ENCODE measurements around the gene ABCA2. TPM values are rescaled to one million over a fixed set of nuclear protein-coding genes. Genes with fewer than 3 reads are reported as not detected.

Gene ABCA2
- polyA plus RNA-seq, 1 of the 3 experiments (the other 2 are of a cell fraction) = 34.7 TPM

DNA sequence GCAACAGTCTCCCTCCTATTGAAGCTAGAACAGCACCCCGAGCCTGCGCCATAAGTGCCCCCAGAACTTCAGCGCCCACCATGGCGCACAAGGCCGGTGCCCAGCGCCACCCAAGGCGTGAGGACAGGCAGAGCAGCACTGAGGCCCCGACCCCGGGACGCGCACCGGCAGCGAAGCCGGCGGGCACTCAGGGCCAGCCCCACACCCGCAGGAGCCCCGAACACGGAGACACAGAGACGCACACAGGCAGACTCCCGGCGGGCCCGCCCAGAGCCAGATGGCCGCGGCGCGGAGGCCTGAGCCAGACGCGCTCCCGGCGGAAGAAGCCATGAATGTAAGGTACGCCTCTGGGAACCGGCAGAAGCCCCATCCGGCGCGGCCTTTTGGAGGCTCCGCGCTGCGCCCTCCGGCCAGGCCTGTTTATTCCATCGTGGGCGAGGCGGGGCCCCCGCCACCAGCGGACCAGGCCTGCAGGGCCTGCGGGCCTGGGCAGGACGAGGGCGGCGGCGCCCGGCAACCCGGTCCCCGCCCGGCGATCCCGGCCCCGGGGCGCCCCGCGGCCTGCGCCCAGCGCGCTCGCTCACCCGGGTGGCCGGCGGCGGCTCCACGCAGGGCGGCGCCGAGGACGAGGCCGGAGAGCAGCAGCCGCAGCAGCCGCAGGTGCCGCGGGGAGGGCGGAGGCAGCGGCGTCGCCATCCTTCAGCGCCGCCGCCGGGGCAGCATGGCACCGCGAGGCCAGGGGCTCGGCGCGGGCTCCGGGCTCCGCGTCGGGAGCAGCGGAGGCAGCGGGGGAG lies 17.5 kb upstream of the ABCA2 start:
- CTCF ChIA-PET = interaction anchor here (0.7 to 19.8 kb wide), 16 partner anchors 10 to 258 kb away, joined by 3 to 803 read pairs (median 4); partner anchors contain the start of genes ABCA2, C8G, FBXW5 and FUT7
- Histone ChIP-seq H3F3A (replicated peaks; ENCODE audit: insufficient read depth) (peaks cover 3% of the 10 kb centered on the region), H3K4me3 (ENCODE audit: low read depth in 2 of 2, low read length in 1 of 2) (peak overlapping the region; percentile 62 to 73), H3K4me1 (ENCODE audit: control insufficient read depth in 1 of 2, insufficient read depth in 2 of 2, low read depth in 1 of 2, low read length in 1 of 2) (peaks cover 11 to 25% of the 10 kb centered on the region in 2 experiments; a peak in 2 of 4 replicates), H3K79me2 (ENCODE audit: insufficient read depth) (no peaks in the 10 kb centered on the region), H3K4me2 (peak overlapping the region; percentile 96), H3K9ac (peak overlapping the region; percentile 41), H4K20me1 (ENCODE audit: insufficient read depth) (peaks cover 26% of the 10 kb centered on the region), H3K9me3 (no peaks in the 10 kb centered on the region), H3K27me3 (ENCODE audit: insufficient read depth) (0 out of 2 replicates have a peak, but pooled peaks cover 5% of the 10 kb centered on the region), H3K36me3 (replicated peaks in 1 of 2; ENCODE audit: control insufficient read depth in 1 of 2, insufficient read depth in 2 of 2, low read length in 1 of 2) (peaks cover 0 to 4% of the 10 kb centered on the region in 2 experiments), H2AFZ (ENCODE audit: low read depth) (peak overlapping the region; percentile 84; the same call in 1 of the 2 replicates), H3K9me2 (no peaks in the 10 kb centered on the region), H3K27ac (ENCODE audit: low read depth in 2 of 2, low read length in 1 of 2) (peak overlapping the region in 1 of 2 experiments; percentile 78; a peak in 2 of 4 replicates)
- POLR2A ChIA-PET = interaction anchor here (0.6 kb wide), 1 partner anchor 208 kb away, joined by 3 read pairs; no protein-coding TSS in a partner anchor
- WGBS (ENCODE audit: low lambda C conversion rate) = 0% methylated on average over 18 of the region's 96 CpGs
- DNase-seq = peak; percentile 81
- TF ChIP-seq MEF2A (IDR thresholded peaks at IDR 0.05; ENCODE audit: borderline replicate concordance, low read depth) = no peak

DNA sequence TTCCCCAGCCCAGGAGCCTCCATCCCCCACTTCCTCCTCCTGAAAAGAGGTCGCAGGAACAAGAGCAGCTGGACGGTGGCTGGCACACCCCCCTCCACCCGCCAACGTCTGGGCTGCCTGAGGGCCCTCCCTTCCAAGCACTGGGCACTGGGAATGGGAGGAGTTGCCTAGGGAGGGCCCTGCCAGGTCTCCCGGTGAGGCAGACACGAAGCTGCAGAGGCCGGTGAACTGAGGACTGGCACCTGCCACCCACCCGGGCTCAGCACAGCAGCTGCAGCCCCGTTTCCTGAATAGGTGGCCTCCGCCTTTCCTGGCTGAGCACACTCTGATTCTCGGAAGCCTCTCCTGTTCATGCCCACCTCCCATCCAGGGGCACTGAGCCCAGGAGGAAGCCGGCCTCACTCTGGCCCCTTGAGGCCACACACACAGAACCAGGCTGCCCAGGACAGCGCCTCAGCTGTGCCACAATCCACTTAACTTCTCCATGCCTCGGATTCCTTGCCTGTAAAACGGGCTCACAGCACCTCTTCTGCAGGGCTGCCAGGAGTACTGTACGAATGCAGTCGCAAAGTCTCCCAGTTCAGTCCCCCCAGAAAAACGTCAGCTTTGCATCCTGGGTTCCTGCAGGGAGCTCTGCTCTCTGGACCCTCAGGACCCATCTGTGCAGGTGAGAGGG lies 16.6 kb upstream of the ABCA2 start:
- Histone ChIP-seq H4K20me1 (ENCODE audit: insufficient read depth) (peaks cover 26% of the 10 kb centered on the region), H3K9ac (peak overlapping the region; percentile 41; the same call in 1 of the 2 replicates), H3K27ac (ENCODE audit: low read depth in 2 of 2, low read length in 1 of 2) (peak overlapping the region in 1 of 2 experiments; percentile 78; a peak in 2 of 4 replicates), H2AFZ (ENCODE audit: low read depth) (no peak overlapping the region), H3K9me3 (no peaks in the 10 kb centered on the region), H3K27me3 (ENCODE audit: insufficient read depth) (0 out of 2 replicates have a peak, but pooled peaks cover 4% of the 10 kb centered on the region), H3K9me2 (no peaks in the 10 kb centered on the region), H3K4me3 (ENCODE audit: low read depth in 2 of 2, low read length in 1 of 2) (peak overlapping the region; percentile 62 to 72), H3K4me2 (peak overlapping the region; percentile 96), H3F3A (replicated peaks; ENCODE audit: insufficient read depth) (peaks cover 3% of the 10 kb centered on the region), H3K36me3 (replicated peaks in 1 of 2; ENCODE audit: control insufficient read depth in 1 of 2, insufficient read depth in 2 of 2, low read length in 1 of 2) (peaks cover 0 to 6% of the 10 kb centered on the region in 2 experiments), H3K4me1 (ENCODE audit: control insufficient read depth in 1 of 2, insufficient read depth in 2 of 2, low read depth in 1 of 2, low read length in 1 of 2) (peaks cover 11 to 25% of the 10 kb centered on the region in 2 experiments; a peak in 2 of 4 replicates), H3K79me2 (ENCODE audit: insufficient read depth) (no peaks in the 10 kb centered on the region)
- peak; percentile 83 for DNase-seq
- ChIA-PET CTCF (interaction anchor here (0.6 to 19.8 kb wide), 13 partner anchors 8 to 318 kb away, joined by 3 to 803 read pairs (median 4); partner anchors contain the start of genes ABCA2, C8G, FBXW5 and FUT7), POLR2A (interaction anchor here (0.6 to 1.9 kb wide), 4 partner anchors 10 to 209 kb away, joined by 3 to 8 read pairs (median 6); no protein-coding TSS in a partner anchor)
- TF ChIP-seq MXI1 (IDR thresholded peaks at IDR 0.05; ENCODE audit: low read depth, low read length) (0 out of 2 replicates have a peak, but pooled peaks have one; percentile 21), NFIC (IDR thresholded peaks at IDR 0.05; ENCODE audit: borderline replicate concordance) (no peak)
- 31% methylated on average over 10 of the region's 18 CpGs for WGBS (ENCODE audit: low lambda C conversion rate)

DNA sequence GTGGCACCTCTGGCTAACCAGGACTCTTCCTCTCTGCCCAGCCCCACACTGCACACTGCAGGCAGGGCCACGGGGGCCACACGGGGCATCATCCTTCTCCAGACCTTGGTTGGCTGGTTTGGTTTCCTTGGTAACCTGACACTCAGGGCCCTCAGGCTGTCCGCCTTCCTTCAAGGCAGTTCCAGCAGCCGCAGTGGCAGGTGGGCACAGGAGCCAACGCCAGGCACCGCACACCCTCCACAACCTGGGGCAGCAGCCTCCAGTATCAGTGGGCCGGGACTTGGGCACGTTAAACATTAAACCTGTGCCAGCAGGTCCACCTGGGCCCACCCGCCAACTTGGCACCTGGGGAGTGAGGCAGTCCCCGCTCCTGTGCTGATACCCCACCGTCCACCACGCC lies 16.0 kb upstream of the ABCA2 start:
- H3K36me3 ChIP-seq (replicated peaks in 1 of 2; ENCODE audit: control insufficient read depth in 1 of 2, insufficient read depth in 2 of 2, low read length in 1 of 2) = peaks cover 0 to 12% of the 10 kb centered on the region in 2 experiments
- peaks cover 3% of the 10 kb centered on the region for H3F3A ChIP-seq (replicated peaks; ENCODE audit: insufficient read depth)
- H2AFZ ChIP-seq (ENCODE audit: low read depth) = no peak overlapping the region
- H3K9me2 ChIP-seq = no peaks in the 10 kb centered on the region
- H3K27ac ChIP-seq (ENCODE audit: low read depth in 2 of 2, low read length in 1 of 2) = peak overlapping the region in 1 of 2 experiments; percentile 58; a peak in 1 of 4 replicates
- TF ChIP-seq RXRA (IDR thresholded peaks at IDR 0.05; ENCODE audit: borderline replicate concordance, low read depth) (no peak), SMC3 (IDR thresholded peaks at IDR 0.05; ENCODE audit: low read depth, low read length) (no peak), YY1 (IDR thresholded peaks at IDR 0.05; ENCODE audit: low read depth) (no peak)
- TF ChIP-seq, protein P1, sequence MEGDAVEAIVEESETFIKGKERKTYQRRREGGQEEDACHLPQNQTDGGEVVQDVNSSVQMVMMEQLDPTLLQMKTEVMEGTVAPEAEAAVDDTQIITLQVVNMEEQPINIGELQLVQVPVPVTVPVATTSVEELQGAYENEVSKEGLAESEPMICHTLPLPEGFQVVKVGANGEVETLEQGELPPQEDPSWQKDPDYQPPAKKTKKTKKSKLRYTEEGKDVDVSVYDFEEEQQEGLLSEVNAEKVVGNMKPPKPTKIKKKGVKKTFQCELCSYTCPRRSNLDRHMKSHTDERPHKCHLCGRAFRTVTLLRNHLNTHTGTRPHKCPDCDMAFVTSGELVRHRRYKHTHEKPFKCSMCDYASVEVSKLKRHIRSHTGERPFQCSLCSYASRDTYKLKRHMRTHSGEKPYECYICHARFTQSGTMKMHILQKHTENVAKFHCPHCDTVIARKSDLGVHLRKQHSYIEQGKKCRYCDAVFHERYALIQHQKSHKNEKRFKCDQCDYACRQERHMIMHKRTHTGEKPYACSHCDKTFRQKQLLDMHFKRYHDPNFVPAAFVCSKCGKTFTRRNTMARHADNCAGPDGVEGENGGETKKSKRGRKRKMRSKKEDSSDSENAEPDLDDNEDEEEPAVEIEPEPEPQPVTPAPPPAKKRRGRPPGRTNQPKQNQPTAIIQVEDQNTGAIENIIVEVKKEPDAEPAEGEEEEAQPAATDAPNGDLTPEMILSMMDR (IDR thresholded peaks at IDR 0.05) = no peak
- TF ChIP-seq, protein P2, sequence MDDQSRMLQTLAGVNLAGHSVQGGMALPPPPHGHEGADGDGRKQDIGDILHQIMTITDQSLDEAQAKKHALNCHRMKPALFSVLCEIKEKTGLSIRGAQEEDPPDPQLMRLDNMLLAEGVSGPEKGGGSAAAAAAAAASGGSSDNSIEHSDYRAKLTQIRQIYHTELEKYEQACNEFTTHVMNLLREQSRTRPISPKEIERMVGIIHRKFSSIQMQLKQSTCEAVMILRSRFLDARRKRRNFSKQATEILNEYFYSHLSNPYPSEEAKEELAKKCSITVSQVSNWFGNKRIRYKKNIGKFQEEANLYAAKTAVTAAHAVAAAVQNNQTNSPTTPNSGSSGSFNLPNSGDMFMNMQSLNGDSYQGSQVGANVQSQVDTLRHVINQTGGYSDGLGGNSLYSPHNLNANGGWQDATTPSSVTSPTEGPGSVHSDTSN (IDR thresholded peaks at IDR 0.05) = no peak
- no peak for DNase-seq
- no peaks in the 10 kb centered on the region for H3K9me3 ChIP-seq
- peaks cover 26% of the 10 kb centered on the region for H4K20me1 ChIP-seq (ENCODE audit: insufficient read depth)
- peak overlapping the region; percentile 96; the same call in 1 of the 2 replicates for H3K4me2 ChIP-seq
- ChIA-PET CTCF (interaction anchor here (0.7 to 19.8 kb wide), 9 partner anchors 8 to 317 kb away, joined by 3 to 803 read pairs (median 5); partner anchors contain the start of genes ABCA2, C8G, FBXW5 and FUT7), POLR2A (interaction anchor here (0.8 to 1.9 kb wide), 3 partner anchors 9 to 23 kb away, joined by 4 to 8 read pairs (median 7); no protein-coding TSS in a partner anchor)
- no peak overlapping the region for H3K9ac ChIP-seq
- H3K4me3 ChIP-seq (ENCODE audit: low read depth in 2 of 2, low read length in 1 of 2) = peak overlapping the region in 1 of 2 experiments; percentile 62; a peak in 1 of 4 replicates
- WGBS (ENCODE audit: low lambda C conversion rate) = 88% methylated on average over 8 of the region's 12 CpGs
- peaks cover 11 to 21% of the 10 kb centered on the region in 2 experiments; a peak in 2 of 4 replicates for H3K4me1 ChIP-seq (ENCODE audit: control insufficient read depth in 1 of 2, insufficient read depth in 2 of 2, low read depth in 1 of 2, low read length in 1 of 2)
- H3K27me3 ChIP-seq (ENCODE audit: insufficient read depth) = no peaks in the 10 kb centered on the region
- H3K79me2 ChIP-seq (ENCODE audit: insufficient read depth) = no peaks in the 10 kb centered on the region

Data from SK-N-SH (cell line).